HG03342 (cell line): ENCODE data around the gene CHAF1B.
"Not testable (repeated sequence)": the region's sequence is repeated elsewhere in the genome, so short reads cannot be mapped to it uniquely, and the experiment has no call there.

Experiments used
- ATAC-seq: cut with Tn5 transposase; IDR thresholded peaks from one replicate; pipeline ENCODE4 v1.9.1; 2021; ENCODE audit warnings: mild to moderate bottlenecking, moderate library complexity; ENCODE audit not compliant: unreplicated experiment

Gene CHAF1B

GRCh38 chr21:36385233-36386030, at the start of gene CHAF1B:
Gene CHAF1B, plus strand, starts transcription at chr21:36385392. Its CDS starts 745 bp downstream, at chr21:36386137.
- ATAC-seq = peak; percentile 85

- ATAC-seq = no peak
Measured at GRCh38 chr21:36337099-36337509, 48.1 kb upstream of the CHAF1B start.

- no peak for ATAC-seq
Measured at GRCh38 chr21:36338975-36339374, 46.2 kb upstream of the CHAF1B start.

GRCh38 chr21:36342581-36342980, 42.6 kb upstream of the CHAF1B start:
- ATAC-seq = not testable (repeated sequence)

GRCh38 chr21:36344931-36345330, 40.3 kb upstream of the CHAF1B start:
- ATAC-seq = no peak

GRCh38 chr21:36347278-36347961, 37.8 kb upstream of the CHAF1B start:
- no peak for ATAC-seq

GRCh38 chr21:36347962-36348328, 37.2 kb upstream of the CHAF1B start:
- no peak for ATAC-seq

- ATAC-seq = no peak
Measured at GRCh38 chr21:36349315-36349714, 35.9 kb upstream of the CHAF1B start.

- ATAC-seq = no peak
Measured at GRCh38 chr21:36350282-36350910, 34.8 kb upstream of the CHAF1B start.

GRCh38 chr21:36354918-36355680, 30.1 kb upstream of the CHAF1B start:
- no peak for ATAC-seq

GRCh38 chr21:36355868-36356267, 29.3 kb upstream of the CHAF1B start:
- no peak for ATAC-seq

GRCh38 chr21:36359185-36359584, 26.0 kb upstream of the CHAF1B start:
- no peak for ATAC-seq

- ATAC-seq = no peak
Measured at GRCh38 chr21:36369064-36369685, 16.0 kb upstream of the CHAF1B start.

- ATAC-seq = no peak
Measured at GRCh38 chr21:36375994-36376393, 9.2 kb upstream of the CHAF1B start.

GRCh38 chr21:36377391-36377842, 7.8 kb upstream of the CHAF1B start:
- ATAC-seq = no peak

- no peak for ATAC-seq
Measured at GRCh38 chr21:36379251-36379650, 5.9 kb upstream of the CHAF1B start.

- ATAC-seq = no peak
Measured at GRCh38 chr21:36381841-36382589, 3.2 kb upstream of the CHAF1B start.

GRCh38 chr21:36382722-36383121, 2.5 kb upstream of the CHAF1B start:
- not testable (repeated sequence) for ATAC-seq

- no peak for ATAC-seq
Measured at GRCh38 chr21:36384885-36385232, 333 bp upstream of the CHAF1B start.
